HuH-7 (cell line): ENCODE measurements around the gene KAZN.

Experiments used
- DNase-seq: peaks from one replicate; pipeline ENCODE4 v3.0.0; 2011; ENCODE audit warnings: low spot score

KAZN gene

DNA sequence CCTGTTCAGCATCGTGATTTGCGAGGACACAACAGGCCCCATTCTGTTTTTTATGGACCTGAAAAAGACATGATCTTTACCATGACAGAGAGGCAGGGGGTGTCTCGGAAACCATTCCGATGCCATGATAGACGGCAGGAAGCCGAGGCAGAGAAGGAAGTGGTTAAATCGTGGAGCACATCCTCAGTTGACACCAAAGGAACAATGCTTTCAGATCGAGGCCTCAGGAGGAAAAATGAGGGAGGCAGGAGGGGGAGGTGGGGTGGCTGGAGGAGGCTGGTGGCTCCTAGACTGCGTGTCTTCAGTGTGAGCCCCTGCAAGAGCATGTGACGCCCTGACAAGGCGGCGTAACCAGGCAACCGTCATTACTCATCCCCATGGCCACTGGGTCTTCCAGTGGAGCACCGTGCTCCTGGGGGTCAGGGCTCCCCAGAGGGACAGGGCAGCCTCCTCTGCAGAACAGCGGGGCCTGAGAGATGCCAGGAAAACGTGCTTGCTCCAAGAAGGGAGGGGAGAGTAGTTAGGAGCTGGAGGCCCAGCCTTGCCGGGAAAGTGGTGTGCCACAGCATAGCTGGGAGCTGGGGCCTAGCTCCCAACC lies 382.2 kb downstream of the KAZN start:
- no peak for DNase-seq

DNA sequence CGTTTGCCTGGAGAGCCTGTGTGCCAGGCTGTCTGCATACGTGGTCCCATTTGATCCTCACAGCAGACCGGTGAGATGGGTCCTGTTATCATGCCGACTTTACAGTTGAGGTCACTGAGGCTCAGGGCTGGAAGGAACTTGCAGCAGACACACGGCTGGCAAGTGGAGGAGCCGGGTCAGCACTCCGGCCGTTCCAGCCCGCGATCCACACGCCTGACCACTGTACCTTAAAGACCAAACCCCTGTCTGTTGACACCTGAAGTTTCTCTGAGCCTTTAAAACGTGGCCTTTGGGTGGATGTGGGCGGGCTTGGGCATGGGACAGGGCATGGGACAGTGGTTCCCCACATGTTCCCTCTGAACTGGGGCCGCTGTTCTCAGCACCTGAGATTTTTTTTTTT lies 383.5 kb downstream of the KAZN start:
- no peak for DNase-seq

DNA sequence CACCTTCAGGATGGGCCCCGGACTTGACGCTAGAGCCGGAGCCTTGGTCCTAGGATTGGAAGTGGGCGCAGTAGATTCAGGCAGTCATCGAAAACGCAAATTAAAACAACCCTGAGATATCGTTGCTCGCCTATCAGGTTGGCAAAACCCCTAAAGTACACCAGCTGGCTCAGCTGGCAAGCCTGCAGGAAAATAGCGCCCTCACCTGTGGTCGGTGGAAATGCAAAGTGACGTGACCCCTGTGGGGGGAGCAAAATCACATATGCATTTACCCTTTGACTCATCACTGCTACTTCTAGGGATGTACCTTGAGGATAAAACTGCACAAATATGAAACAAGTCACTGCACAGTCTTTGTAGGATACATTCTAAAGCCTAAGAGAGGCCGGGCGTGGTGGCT lies 384.8 kb downstream of the KAZN start:
- DNase-seq: no peak

DNA sequence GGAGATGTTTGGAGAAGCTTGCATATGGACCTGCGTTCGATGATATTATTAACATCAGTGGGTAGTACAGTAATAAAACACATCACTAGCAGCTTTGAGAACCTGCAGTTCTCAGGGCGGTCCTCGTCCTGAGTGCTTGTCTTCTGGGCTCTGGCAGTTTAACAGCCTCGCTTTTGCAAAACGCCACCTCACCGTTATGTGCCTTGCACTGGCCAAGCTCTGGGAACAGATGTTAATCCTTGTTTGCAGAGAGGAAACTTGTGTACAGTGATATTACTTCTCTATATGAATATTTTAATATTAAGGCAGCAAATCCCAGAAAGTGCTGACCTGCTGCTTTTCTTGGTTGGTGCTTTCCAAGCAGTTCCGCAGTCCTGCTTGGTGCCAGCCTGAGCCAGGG lies 387.7 kb downstream of the KAZN start:
- DNase-seq: no peak

DNA sequence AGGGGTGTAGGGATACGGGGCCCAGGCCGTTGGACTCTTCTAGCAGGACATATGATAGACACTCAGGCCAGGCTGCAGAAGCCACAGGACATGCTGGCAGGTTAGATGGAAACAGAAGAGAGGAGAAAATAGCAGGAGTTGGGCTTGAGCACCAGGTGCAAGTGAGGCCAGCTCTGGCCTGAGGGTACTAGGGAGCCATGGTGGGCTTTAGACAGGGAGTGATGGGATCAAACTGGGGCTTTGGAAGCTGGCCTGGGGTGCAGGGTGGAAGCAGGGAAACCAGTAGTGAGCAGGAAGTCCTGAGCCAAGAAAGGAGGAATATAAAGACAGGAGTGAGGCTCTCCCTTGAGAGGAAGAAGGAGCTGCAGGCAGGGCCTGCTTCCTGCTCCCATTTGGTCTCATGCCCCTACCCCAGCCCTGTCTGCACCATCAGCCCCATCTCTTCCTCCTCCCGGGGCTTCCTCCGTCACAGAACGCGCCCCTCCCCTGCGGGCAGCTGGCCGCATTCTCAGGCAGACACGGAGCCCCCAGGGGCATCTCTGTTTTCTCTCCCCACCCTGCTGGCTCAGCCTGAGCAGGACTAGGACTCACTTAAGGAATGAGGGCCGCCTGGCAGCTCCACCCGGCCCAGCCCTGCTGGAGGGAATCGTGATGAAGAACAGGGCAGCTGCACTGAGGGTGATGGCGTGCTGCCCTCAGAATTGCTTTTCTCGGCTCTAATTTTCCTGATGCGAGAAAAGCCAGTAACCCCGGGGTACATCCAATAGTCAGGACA lies 389.5 kb downstream of the KAZN start:
- DNase-seq: no peak

DNA sequence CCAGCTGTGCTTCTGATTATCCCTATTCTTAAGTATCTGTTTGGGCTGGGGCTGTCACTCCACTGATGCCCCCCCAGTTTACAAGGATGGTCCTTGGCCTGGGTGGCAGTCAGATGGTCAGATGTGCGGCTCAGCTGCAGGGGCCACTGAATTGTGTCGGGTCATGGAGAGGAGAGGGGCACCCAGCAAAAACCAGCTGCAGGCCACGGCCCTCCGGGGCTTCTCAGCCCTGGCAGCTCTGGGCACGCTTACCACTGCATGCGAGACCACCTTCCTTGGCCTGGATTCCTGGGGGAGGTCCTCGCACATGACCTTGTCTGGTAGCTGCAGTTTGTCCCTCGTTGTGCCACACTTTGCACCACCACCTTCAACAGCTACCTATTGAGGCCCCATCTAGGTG lies 390.2 kb downstream of the KAZN start:
- no peak for DNase-seq

DNA sequence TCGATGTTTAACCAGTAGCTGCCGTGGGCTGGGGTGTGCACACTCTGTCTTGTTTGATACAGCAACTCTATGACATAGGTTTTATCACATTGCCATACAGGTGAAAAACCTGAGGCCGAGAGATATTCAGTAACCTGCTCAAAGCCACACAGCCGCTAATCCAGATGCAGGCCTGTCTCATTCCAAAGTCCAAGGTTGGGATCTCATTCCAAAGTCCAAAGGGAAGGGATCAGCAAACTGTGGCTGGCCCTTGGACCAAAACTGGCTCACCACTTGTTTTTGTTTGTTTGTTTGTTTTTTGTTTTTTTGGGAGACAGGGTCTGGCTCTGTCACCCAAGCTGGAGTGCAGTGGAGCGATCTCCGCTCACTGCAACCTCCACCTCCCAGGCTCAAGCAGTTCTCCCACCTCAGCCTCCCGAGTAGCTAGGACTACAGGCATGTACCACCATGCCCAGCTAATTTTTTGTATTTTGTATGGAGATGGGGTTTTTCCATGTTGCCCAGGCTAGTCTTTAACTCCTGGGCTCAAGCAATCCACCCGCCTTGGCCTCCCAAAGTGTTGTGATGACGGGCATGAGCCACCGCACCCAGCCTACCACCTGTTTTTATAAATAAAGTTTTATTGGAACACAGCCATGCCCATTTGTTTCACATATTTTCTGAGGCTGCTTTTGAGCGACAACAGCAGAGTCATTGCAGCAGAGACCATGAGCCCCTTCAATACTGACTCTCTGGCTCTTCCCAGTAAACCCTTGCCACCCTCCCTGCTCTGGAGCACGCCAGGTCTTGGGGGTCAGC lies 391.6 kb downstream of the KAZN start:
- DNase-seq: no peak

DNA sequence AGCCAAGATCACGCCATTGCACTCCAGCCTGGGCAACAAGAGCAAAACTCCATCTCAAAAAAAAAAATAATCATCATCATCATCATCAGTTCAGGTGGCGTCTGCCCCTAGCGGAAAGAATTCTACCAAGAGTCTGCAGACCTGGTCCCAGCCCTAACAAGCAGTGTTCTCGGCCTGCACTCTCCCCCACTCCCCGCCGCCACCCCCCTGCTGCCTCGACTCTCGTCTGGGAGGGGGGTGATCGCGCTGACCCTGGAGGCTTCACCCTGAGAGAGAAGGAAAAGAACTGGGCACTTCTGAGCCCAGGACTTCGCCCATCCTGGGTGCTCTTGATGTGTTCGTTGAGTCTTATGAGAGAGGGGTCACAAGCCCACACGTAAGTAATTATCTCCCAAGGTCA lies 394.9 kb downstream of the KAZN start:
- no peak for DNase-seq

DNA sequence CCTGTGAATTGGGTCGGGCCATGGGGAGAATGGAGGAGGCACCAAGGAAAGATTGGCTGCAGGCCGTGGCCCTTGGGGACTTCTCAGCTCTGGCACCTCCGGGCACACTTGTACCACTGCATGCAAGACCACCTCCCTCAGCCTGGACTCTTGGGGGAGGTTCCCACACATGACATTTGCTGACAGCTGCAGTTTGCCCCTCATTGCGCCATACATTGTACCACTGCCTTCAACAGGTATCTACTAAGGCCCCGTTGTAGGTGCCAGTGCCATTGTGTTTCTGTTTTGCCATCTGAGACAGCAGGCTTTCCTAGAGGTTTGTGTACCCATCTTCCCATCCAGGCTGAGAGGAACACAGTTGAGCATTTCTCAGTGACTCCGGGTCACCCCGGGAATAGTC lies 395.7 kb downstream of the KAZN start:
- no peak for DNase-seq

DNA sequence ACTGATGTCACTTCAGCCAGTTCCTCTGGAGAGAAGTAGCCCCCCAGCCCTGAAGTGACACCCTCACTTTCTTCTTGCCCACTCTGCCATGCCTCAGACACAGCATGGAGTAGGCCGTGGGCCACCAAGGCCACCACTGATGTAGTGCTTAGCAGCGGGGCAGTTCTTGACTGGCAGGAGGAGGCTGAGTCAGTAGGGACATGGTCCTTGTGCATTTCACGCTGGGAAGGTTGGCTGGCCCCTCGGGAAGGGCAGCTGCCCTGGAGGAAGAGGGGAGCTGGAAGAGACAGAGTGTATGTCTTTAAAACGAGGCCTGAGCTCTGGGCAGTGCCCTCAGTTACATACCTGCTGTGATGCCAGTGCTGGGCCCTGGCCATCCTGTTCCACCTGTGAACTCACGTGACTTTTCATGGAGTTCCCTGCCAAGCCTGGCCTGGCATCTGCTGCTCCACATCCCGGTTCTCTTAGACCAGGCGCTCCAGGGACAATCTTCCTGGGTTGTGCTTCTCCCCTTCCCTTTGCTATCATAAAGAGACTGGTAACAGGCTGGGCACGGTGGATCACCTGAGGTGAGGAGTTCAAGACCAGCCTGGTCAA lies 396.5 kb downstream of the KAZN start:
- DNase-seq: no peak

DNA sequence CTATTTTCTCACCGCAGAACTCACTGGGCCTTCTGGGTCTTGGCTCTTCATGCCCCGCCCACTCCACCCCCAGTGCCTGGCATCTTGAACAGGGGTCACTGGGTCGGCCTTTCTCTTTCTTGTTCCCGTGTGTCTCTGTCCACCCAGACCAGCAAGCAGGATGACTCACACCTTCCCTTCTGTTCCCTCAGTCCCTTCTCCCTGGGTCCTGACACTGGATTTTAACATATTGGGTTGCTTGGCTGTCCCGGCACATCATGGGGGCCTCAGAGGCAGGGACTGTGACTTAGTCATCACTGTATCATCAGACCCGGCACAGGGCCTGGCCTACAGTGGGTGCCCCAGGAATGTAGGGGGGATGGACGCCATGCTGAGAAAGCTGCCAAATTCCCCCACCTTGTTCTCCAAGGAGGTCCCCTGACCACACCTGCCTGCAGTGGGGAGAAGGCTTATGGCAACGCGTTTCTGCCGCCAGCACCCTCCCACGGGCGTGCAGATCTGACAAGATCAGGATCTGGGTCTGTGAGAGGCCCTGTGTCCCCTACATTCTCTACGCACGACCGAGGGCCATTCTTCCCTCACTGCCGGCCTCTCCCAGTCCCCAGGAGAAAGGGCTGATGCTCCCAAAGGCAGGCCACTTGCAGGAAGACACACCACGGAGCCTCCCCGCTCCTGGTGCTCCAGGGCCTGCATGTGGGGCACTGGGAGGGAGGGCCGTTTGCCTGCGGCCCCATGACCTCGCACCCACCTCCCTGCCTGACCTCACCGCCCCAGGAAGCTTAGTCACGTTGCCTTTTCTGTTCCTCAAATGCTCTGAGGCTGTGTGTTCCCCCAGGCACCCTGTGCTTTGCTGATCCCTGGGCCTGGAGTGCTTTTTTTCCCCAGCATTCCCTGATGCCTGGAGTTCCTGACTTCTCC lies 397.9 kb downstream of the KAZN start:
- no peak for DNase-seq

DNA sequence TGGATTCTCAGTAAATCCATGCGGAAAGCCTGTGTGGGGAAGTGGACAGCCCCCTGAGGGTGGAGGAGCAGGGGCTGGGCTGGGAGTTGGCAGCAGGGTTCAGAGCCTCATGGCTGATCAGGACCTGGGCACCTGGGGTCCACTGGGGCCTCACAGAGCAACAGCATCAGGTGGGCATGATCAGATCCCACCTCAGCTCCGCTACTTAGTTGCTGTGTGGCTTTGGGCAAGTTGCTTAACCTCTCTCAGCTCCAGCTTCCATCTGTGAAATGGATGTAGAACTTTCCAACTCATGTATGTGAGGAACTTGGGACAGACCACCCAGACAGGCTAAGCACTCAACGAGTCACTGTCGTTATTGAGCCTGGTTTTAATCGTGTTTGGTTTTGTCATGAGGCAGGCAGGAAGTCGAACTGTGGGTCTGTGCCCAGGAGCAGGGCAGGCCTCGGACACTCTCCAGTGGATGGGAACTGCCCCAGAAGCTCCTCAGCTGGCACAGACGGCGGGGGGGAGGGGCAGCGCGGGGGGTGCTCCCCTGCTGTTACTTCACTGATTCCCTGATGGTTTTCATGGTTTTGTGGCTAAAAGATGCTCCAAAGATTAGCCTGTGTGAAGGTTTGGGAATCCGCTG lies 399.3 kb downstream of the KAZN start:
- DNase-seq: no peak

DNA sequence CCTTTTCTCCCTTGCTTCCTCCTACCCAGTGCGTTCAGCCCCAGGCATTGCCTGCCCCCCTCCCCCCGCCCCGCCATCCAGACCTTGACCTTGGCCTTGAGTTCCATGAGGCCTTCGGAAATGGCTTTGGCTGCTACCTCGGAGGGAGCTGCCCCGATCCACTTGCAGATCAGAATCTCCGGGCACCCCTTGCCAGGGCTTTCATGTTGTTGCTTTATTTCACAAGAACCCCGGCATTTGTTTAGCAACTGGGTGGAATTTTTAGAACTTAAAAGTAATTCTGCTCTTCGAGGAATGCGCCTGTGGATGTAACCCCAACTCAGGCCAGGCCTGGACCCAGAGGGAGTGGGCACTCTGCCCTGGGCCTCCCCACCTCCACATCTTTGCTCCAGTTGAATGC lies 401.0 kb downstream of the KAZN start:
- no peak for DNase-seq

DNA sequence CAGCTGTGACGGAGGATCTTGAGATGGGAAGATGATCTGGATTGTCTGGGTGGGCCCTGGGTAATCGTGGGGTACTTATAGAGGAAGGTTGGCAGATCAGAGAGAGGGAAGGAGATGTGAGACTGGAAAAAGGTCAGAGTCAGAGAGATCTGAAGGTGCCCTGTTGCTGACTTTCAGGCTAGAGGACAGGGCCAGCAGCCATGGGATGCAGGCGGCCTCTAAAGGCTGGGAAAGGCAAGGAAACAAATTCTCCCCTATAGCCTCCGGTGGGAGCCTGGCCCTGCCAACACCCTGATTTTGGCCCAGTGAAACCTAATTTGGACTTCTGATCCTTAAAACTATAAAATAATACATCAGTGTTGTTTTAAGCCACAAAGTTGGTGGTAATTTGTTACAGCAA lies 401.5 kb downstream of the KAZN start:
- no peak for DNase-seq

DNA sequence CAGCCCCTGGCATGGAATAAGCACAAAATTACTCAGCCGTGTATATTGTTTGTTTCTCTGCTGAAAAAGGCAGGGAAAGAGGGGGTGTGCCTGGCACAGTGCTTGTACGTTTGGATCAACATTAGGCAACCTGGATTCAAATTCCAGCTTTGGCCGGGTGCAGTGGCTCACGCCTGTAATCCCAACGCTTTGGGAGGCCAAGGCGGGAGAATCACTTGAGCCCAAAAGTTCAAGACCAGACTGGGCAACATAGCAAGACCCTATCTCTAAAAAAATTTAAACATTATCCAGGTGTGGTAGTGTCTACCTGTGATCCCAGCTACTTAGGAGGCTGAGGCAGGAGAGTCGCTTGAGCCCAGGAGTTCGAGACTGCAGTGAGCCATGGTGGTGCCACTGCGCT lies 402.2 kb downstream of the KAZN start:
- no peak for DNase-seq

DNA sequence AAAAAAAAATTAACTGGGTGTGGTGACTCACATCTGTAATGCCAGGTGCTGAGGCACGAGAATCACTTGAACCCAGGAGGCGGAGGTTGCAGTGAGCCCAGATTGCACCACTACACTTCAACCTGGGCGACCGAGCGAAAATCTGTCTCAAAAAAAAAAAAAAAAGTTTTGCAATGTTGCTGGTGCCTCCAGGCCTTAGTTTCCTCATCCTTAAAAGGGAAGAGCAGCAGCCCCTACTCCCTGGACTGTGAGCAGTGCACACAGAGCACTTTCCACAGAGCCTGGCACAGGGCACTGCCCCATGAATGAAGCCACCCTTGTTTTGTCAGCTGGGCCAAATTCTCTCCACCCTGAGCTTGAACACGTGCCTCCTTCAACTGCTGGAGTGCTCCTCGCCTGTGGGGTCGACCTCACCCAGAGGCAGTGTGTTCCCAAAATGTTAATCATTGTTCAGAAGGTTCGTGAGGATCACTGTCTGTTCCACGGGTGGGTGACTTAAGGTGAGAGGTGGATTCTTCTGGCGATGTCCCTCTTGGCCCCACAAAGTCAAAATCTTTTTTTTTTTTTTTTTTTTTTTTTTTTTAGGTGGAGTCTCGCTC lies 402.9 kb downstream of the KAZN start:
- DNase-seq: no peak

DNA sequence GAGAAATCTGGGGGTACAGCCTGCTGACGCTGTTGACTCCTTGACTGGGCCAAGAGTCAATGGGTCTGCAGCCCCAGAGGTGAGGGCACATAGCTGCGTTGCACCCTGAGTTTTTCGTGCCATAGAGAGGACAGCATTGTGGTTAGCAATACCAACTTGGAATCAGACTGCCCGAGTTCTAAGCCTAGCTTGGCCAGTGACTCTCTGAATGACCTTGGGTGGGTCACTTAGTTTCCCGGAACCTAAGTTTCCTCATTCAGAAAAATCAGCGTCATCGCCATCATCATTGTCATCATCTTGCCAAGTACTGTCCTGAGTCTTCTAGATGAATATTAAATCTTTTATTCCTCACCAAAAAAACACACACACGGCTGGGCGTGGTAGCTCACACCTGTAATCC lies 403.8 kb downstream of the KAZN start:
- DNase-seq: no peak

DNA sequence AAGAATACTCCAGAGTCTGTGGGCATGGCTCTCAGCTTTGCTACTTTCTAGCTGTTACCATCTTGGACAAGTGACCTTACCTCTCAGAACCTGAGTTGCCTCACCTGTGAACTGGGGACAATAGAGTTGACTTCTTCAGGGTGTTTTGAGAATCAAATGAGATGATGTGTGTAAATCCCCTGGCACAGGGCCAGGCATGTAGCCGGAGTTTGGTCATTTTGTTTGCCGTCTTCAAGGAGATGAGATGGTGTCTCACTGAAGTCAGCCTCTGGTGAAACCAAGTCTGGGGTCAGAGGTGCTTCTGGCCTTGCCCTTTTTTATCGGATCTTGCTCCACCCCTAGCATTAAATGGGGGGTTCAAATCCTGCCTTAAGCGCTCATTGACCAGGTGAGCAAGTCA lies 405.9 kb downstream of the KAZN start:
- no peak for DNase-seq

DNA sequence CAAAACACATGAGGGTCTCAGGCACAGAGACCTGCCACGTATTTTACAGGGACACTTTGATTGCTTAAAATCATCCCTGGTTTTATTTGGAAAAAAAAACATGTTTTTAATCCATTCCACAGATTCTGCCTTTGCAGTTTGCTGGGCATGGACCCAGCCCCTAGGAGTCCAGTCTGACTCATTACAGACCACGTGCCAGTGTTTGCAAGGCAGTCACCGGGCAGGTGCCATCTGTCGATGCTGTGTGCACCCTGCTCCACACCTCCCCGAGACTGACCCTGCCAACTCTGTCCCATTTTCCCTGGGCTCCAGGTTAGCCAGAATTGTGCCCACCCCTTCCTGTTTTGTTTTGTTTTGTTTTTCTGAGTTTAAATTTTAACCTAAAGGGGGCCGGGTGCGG lies 406.6 kb downstream of the KAZN start:
- no peak for DNase-seq

DNA sequence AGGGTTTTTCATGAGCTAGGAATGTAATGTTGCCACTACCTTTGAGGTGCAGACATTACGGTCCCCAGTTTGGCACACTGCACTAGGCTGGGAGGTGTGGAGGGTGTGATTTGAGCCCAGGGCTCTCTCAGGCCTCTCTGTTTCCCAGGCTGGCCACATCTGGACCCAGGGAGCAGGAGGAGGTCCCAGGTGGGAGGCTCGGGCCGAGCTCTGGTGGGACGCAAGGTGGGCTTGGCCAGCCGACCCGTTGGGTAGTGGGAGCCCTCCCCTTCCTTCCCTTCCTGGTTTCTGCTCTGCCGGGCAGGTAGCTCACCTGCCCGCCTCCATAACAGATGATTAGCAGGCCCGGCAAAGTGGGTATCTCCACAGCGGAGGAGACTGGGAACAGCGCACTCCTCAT lies 408.9 kb downstream of the KAZN start:
- no peak for DNase-seq

DNA sequence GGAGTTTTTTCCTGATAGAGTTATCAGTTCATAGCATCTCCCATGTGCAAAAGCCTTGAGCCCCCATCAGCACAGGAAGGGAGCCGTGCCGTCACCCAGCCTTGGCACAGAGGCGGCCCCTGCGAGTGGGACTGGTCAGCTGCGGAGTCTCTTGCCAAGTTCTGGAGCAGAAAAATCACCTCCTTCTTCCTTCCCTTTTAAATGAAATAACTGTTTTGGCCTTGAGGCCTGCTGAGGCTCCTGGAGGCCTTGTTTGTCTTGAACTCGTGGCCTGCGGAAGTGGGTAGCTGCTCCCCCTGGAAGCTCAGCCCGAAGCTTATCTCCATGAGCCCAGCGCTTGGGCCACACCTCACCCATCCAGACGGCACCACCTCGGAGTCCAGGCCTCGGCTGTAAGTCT lies 409.4 kb downstream of the KAZN start:
- no peak for DNase-seq
